OCI-LY3 (cell line): ENCODE results near the gene HMX2.

ENCODE experiments used
- H2AFZ ChIP-seq: fragments of 200-600, 300-600 bp; shearing (Covaris generic); 2 replicates; pipeline ENCODE4 v1.6.0; 2014; ENCODE audit warnings: antibody characterized with exemption, low read depth, low read length
- H3K27ac ChIP-seq: fragments of 200-600, 300-600 bp; sonication (generic); 2 replicates; pipeline ENCODE4 v1.5.1; 2014; ENCODE audit warnings: mild to moderate bottlenecking, low read length, moderate library complexity, mixed read lengths
- H3K27me3 ChIP-seq: fragments of 200-600, 300-600 bp; sonication (generic); 2 replicates; pipeline ENCODE4 v1.6.1; 2014; ENCODE audit warnings: low read depth, low read length, mixed read lengths
- H3K36me3 ChIP-seq: fragments of 200-600, 300-600 bp; sonication (generic); replicated peaks from 2 replicates; pipeline ENCODE3; 2014; ENCODE audit warnings: low read depth, low read length, mixed read lengths
- H3K4me1 ChIP-seq: fragments of 300-600, 200-600 bp; sonication (generic); 2 replicates; pipeline ENCODE4 v1.6.1; 2014; ENCODE audit warnings: low read length, mixed read lengths
- H3K4me2 ChIP-seq: fragments of 200-600, 300-600 bp; sonication (generic); 2 replicates; pipeline ENCODE4 v1.6.1; 2014; ENCODE audit warnings: low read length, mixed read lengths
- H3K4me3 ChIP-seq: fragments of 300-600, 200-600 bp; sonication (generic); 2 replicates; pipeline ENCODE4 v1.5.1; 2014; ENCODE audit warnings: antibody characterized with exemption, mild to moderate bottlenecking, low read length, moderate library complexity
- H3K79me2 ChIP-seq: fragments of 300-600, 200-600 bp; shearing (Covaris generic); 2 replicates; pipeline ENCODE4 v1.6.1; 2014; ENCODE audit warnings: mild to moderate bottlenecking, low read length, mixed read lengths
- H3K9ac ChIP-seq: fragments of 300-600, 200-600 bp; shearing (Covaris generic); 2 replicates; pipeline ENCODE4 v1.6.0; 2014; ENCODE audit warnings: mild to moderate bottlenecking, low read length, moderate library complexity
- H3K9me3 ChIP-seq: fragments of 200-600, 300-600 bp; shearing (Covaris generic); 2 replicates; pipeline ENCODE4 v1.6.1; 2014; ENCODE audit warnings: low read length, mixed read lengths; ENCODE audit not compliant: insufficient read depth
- H4K20me1 ChIP-seq: fragments of 200-600, 300-600 bp; sonication (generic); 2 replicates; pipeline ENCODE4 v1.6.1; 2016; ENCODE audit warnings: low read length, mixed read lengths; ENCODE audit not compliant: insufficient read depth
- EZH2phosphoT487 ChIP-seq: fragments of 200-600 bp; shearing (Covaris generic); IDR thresholded peaks from 2 replicates; pipeline ENCODE4 v1.6.1; 2018; ENCODE audit warnings: antibody characterized with exemption, mixed run types, low read depth
- TF ChIP-seq, protein P1 (sequence below): fragments of 200-600, 300-600 bp; sonication (generic); IDR thresholded peaks from 2 replicates; pipeline ENCODE4 v1.5.1; 2014; ENCODE audit warnings: antibody characterized with exemption, low read length, low read depth

The HMX2 gene

GRCh38 chr10:123136221-123136805 lies 11.6 kb upstream of the HMX2 start:
- H4K20me1 ChIP-seq, result no peaks in the 10 kb centered on the region
- H3K4me3 ChIP-seq, result no peak overlapping the region
- H2AFZ ChIP-seq, result no peak overlapping the region
- no peak overlapping the region for H3K9ac ChIP-seq
- TF ChIP-seq EZH2phosphoT487, result no peak
- TF ChIP-seq, protein P1, sequence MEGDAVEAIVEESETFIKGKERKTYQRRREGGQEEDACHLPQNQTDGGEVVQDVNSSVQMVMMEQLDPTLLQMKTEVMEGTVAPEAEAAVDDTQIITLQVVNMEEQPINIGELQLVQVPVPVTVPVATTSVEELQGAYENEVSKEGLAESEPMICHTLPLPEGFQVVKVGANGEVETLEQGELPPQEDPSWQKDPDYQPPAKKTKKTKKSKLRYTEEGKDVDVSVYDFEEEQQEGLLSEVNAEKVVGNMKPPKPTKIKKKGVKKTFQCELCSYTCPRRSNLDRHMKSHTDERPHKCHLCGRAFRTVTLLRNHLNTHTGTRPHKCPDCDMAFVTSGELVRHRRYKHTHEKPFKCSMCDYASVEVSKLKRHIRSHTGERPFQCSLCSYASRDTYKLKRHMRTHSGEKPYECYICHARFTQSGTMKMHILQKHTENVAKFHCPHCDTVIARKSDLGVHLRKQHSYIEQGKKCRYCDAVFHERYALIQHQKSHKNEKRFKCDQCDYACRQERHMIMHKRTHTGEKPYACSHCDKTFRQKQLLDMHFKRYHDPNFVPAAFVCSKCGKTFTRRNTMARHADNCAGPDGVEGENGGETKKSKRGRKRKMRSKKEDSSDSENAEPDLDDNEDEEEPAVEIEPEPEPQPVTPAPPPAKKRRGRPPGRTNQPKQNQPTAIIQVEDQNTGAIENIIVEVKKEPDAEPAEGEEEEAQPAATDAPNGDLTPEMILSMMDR, result no peak
- H3K4me1 ChIP-seq, result no peaks in the 10 kb centered on the region
- no peaks in the 10 kb centered on the region for H3K79me2 ChIP-seq
- H3K9me3 ChIP-seq, result no peaks in the 10 kb centered on the region
- no peak overlapping the region for H3K4me2 ChIP-seq
- no peak overlapping the region for H3K27ac ChIP-seq
- no peaks in the 10 kb centered on the region for H3K36me3 ChIP-seq
- H3K27me3 ChIP-seq, result 0 out of 2 replicates have a peak, but pooled peaks cover 2% of the 10 kb centered on the region

- no peak overlapping the region for H3K27ac ChIP-seq
- H3K4me3 ChIP-seq, result no peak overlapping the region
- no peak overlapping the region for H3K9ac ChIP-seq
- H3K9me3 ChIP-seq, result no peaks in the 10 kb centered on the region
- TF ChIP-seq EZH2phosphoT487, result no peak
- TF ChIP-seq, protein P1, result no peak
- 0 out of 2 replicates have a peak, but pooled peaks cover under 1% of the 10 kb centered on the region for H3K27me3 ChIP-seq
- H3K4me2 ChIP-seq, result no peak overlapping the region
- H3K4me1 ChIP-seq, result no peaks in the 10 kb centered on the region
- no peaks in the 10 kb centered on the region for H3K36me3 ChIP-seq
- no peaks in the 10 kb centered on the region for H3K79me2 ChIP-seq
- H2AFZ ChIP-seq, result no peak overlapping the region
- no peaks in the 10 kb centered on the region for H4K20me1 ChIP-seq
These were observed 10.9 kb upstream of the HMX2 start for GRCh38 chr10:123136806-123137642.

- H3K36me3 ChIP-seq, result no peaks in the 10 kb centered on the region
- no peaks in the 10 kb centered on the region for H4K20me1 ChIP-seq
- TF ChIP-seq, protein P1, result no peak
- TF ChIP-seq EZH2phosphoT487, result no peak
- no peaks in the 10 kb centered on the region for H3K27me3 ChIP-seq
- H2AFZ ChIP-seq, result no peak overlapping the region
- H3K79me2 ChIP-seq, result no peaks in the 10 kb centered on the region
- H3K4me2 ChIP-seq, result no peak overlapping the region
- no peak overlapping the region for H3K4me3 ChIP-seq
- no peak overlapping the region for H3K27ac ChIP-seq
- H3K9ac ChIP-seq, result no peak overlapping the region
- H3K4me1 ChIP-seq, result no peaks in the 10 kb centered on the region
- H3K9me3 ChIP-seq, result no peaks in the 10 kb centered on the region
These were observed 8.8 kb upstream of the HMX2 start for GRCh38 chr10:123139165-123139520.

GRCh38 chr10:123139521-123140163 lies 8.3 kb upstream of the HMX2 start:
- no peaks in the 10 kb centered on the region for H3K27me3 ChIP-seq
- H4K20me1 ChIP-seq, result no peaks in the 10 kb centered on the region
- no peaks in the 10 kb centered on the region for H3K9me3 ChIP-seq

More at GRCh38 chr10:123139521-123140163, 8.3 kb upstream of the HMX2 start:
- Histone ChIP-seq H3K4me2 (no peak overlapping the region), H3K36me3 (no peaks in the 10 kb centered on the region), H3K4me3 (no peak overlapping the region), H3K9ac (no peak overlapping the region), H3K4me1 (no peaks in the 10 kb centered on the region), H2AFZ (no peak overlapping the region), H3K27ac (no peak overlapping the region), H3K79me2 (no peaks in the 10 kb centered on the region)
- no peak for TF ChIP-seq EZH2phosphoT487
